Smooth muscle cell (in vitro differentiated cells): ENCODE results near the gene TOGARAM2. TPM values are rescaled to one million over a fixed set of nuclear protein-coding genes. Genes with fewer than 3 reads are reported as not detected.

ENCODE experiments used
- DNase-seq: peaks from one replicate; lab custom pipeline; 2025; ENCODE audit not compliant: unreplicated experiment; lab: John Stamatoyannopoulos, UW
- H2AFZ ChIP-seq: fragments of 200-600 bp; sonication (generic); 2 replicates; pipeline ENCODE4 v1.6.0; 2016; ENCODE audit warnings: antibody characterized with exemption, low read depth, mild to moderate bottlenecking
- H3F3A ChIP-seq: fragments of 200-600 bp; sonication (generic); 2 replicates; pipeline ENCODE4 v1.6.0; 2017; ENCODE audit warnings: antibody characterized with exemption, low read depth
- H3K27ac ChIP-seq: fragments of 200-600 bp; sonication (generic); 2 replicates; pipeline ENCODE4 v1.5.1; 2016; ENCODE audit warnings: low read depth, mild to moderate bottlenecking
- H3K27me3 ChIP-seq: fragments of 200-600 bp; sonication (generic); 2 replicates; pipeline ENCODE4 v1.6.1; 2016; ENCODE audit warnings: low read depth, mild to moderate bottlenecking
- H3K36me3 ChIP-seq: fragments of 200-600 bp; sonication (generic); 2 replicates; pipeline ENCODE4 v1.5.1; 2016; ENCODE audit warnings: low read depth
- H3K4me1 ChIP-seq: fragments of 200-600 bp; sonication (generic); 2 replicates; pipeline ENCODE4 v1.5.1; 2016; ENCODE audit warnings: low read depth
- H3K4me2 ChIP-seq: fragments of 200-600 bp; sonication (generic); 2 replicates; pipeline ENCODE4 v1.6.0; 2016; ENCODE audit warnings: mild to moderate bottlenecking
- H3K4me3 ChIP-seq: fragments of 200-600 bp; sonication (generic); 2 replicates; pipeline ENCODE4 v1.5.1; 2016; ENCODE audit warnings: mild to moderate bottlenecking
- H3K79me2 ChIP-seq: fragments of 200-600 bp; sonication (generic); 2 replicates; pipeline ENCODE4 v1.6.0; 2016; ENCODE audit warnings: low read depth, mild to moderate bottlenecking
- H3K9ac ChIP-seq: fragments of 200-600 bp; sonication (generic); 2 replicates; pipeline ENCODE4 v1.6.0; 2016; ENCODE audit warnings: low read depth
- H3K9me3 ChIP-seq: fragments of 200-600 bp; sonication (generic); replicated peaks from 2 replicates; pipeline ENCODE4 v1.5.1; 2016; ENCODE audit warnings: low read depth
- H4K20me1 ChIP-seq: fragments of 200-600 bp; sonication (generic); 2 replicates; pipeline ENCODE4 v1.6.0; 2016; ENCODE audit warnings: low read depth
- WGBS: methylation state at CpG from one replicate; pipeline ENCODE4 v1.1.7; 2016; ENCODE audit warnings: low lambda C conversion rate; 5-methylcytosine and 5-hydroxymethylcytosine counted together
- polyA plus RNA-seq: library from polyadenylated mRNA; unstranded; fragments of >200 nt; fragmentation: Nextera tagmentation; extraction: Ambion mirVana; gene quantifications from 2 replicates; pipeline ENCODE4 v1.2.1, GENCODE V29; 2016
- total RNA-seq: library from RNA; depleted of rRNA; stranded (reverse); fragments of >200 nt; gene quantifications from 2 replicates; pipeline ENCODE4 v1.2.3, GENCODE V29; 2014
- TF ChIP-seq, protein P1 (sequence below): fragments of 200-600 bp; sonication (generic); IDR thresholded peaks from 2 replicates; pipeline ENCODE4 v1.5.1; 2017; ENCODE audit warnings: borderline replicate concordance, mild to moderate bottlenecking, antibody characterized with exemption; ENCODE audit not compliant: insufficient read depth, poor library complexity, severe bottlenecking

The TOGARAM2 gene
- total and polyA plus RNA-seq, 2 experiments from 2014 or later: 0.72 to 1.1 TPM

DNA sequence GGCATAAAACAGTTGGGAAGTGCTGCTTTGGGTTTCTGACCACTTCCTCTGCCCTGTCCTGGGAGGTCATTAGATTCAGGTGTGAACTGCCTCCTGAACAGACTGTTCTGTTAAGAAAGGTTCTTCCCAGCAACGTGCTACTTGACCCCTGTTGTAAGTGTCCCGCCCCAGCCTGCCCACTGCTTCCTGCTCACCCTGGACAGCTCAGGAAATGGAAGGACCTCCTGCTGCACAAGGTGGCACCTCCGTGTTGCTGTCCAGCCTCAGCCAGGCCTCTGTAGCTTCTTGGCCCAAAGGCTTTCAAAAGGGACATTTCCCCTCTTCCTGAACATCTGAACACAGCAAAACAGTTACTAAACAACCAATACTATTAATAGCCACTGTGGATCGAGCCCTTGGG lies 5.3 kb downstream of the TOGARAM2 start:
- no peak overlapping the region for H3K27ac ChIP-seq
- H3K4me2 ChIP-seq: no peak overlapping the region
- no peak overlapping the region for H3K9ac ChIP-seq
- H3K9me3 ChIP-seq: no peaks in the 10 kb centered on the region
- WGBS: 73% methylated on average over 4 of the region's 4 CpGs
- TF ChIP-seq, protein P1, sequence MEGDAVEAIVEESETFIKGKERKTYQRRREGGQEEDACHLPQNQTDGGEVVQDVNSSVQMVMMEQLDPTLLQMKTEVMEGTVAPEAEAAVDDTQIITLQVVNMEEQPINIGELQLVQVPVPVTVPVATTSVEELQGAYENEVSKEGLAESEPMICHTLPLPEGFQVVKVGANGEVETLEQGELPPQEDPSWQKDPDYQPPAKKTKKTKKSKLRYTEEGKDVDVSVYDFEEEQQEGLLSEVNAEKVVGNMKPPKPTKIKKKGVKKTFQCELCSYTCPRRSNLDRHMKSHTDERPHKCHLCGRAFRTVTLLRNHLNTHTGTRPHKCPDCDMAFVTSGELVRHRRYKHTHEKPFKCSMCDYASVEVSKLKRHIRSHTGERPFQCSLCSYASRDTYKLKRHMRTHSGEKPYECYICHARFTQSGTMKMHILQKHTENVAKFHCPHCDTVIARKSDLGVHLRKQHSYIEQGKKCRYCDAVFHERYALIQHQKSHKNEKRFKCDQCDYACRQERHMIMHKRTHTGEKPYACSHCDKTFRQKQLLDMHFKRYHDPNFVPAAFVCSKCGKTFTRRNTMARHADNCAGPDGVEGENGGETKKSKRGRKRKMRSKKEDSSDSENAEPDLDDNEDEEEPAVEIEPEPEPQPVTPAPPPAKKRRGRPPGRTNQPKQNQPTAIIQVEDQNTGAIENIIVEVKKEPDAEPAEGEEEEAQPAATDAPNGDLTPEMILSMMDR: no peak
- no peak for DNase-seq
- no peak overlapping the region for H3K4me3 ChIP-seq
- H3K27me3 ChIP-seq: no peaks in the 10 kb centered on the region
- no peaks in the 10 kb centered on the region for H3K79me2 ChIP-seq
- H3K36me3 ChIP-seq: no peaks in the 10 kb centered on the region
- no peaks in the 10 kb centered on the region for H4K20me1 ChIP-seq
- H2AFZ ChIP-seq: no peak overlapping the region
- peaks cover under 1% of the 10 kb centered on the region for H3K4me1 ChIP-seq
- no peaks in the 10 kb centered on the region for H3F3A ChIP-seq

DNA sequence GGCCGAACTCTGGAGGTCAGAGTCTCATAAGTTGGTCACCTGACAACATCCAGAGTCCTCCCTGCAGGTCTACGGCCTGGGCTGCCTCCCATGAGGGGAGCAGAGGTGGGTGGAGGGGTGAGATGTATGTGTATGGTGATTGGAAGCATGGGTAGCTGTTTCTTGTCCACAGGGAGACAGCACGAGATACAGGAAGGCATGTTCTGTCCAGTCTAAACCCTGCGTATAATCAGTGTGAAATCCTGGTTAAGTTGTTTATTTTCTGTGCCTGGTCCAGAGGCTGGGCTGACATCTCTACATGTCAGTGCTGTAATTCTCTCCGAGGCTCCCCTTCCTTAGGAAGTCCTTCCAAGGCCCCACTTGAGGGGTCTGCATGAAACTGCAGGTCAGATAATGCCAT lies 8.9 kb downstream of the TOGARAM2 start:
- TF ChIP-seq, protein P1: no peak
- no peak overlapping the region for H3K9ac ChIP-seq
- H3K36me3 ChIP-seq: no peaks in the 10 kb centered on the region
- no peaks in the 10 kb centered on the region for H3K4me1 ChIP-seq
- peak overlapping the region; percentile 50 for H2AFZ ChIP-seq
- no peak overlapping the region for H3K27ac ChIP-seq
- H3K4me2 ChIP-seq: no peak overlapping the region
- WGBS: 41% methylated on average over 5 of the region's 5 CpGs
- DNase-seq: no peak
- H4K20me1 ChIP-seq: no peaks in the 10 kb centered on the region
- no peaks in the 10 kb centered on the region for H3K27me3 ChIP-seq
- no peaks in the 10 kb centered on the region for H3K9me3 ChIP-seq
- H3K4me3 ChIP-seq: no peak overlapping the region
- H3K79me2 ChIP-seq: no peaks in the 10 kb centered on the region
- no peaks in the 10 kb centered on the region for H3F3A ChIP-seq

DNA sequence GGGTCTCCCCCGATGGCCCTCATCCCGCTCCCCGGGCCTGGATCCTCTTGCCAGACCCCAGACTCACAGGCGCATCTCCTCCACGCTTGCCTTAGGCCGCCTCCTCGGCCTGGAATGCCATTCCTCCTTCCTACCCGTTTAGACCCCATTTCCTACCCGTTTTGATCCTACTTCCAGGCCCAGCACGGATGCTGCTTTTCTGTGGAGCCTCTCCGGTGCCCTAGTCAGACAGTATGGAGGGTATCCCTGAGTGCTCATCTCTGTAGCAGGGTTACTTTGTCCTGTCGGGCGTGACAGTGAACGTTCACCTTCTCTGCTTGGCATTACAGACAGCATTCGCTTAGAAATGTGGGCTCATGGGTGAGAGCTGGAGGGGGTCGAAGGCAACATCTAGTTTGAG lies 9.3 kb downstream of the TOGARAM2 start:
- Histone ChIP-seq H4K20me1 (no peaks in the 10 kb centered on the region), H3K9ac (no peak overlapping the region), H3K4me1 (no peaks in the 10 kb centered on the region), H3K9me3 (no peaks in the 10 kb centered on the region), H3K4me2 (no peak overlapping the region), H3K36me3 (no peaks in the 10 kb centered on the region), H2AFZ (no peak overlapping the region), H3K4me3 (no peak overlapping the region), H3K27ac (no peak overlapping the region), H3F3A (no peaks in the 10 kb centered on the region), H3K79me2 (no peaks in the 10 kb centered on the region), H3K27me3 (no peaks in the 10 kb centered on the region)
- WGBS: 77% methylated on average over 16 of the region's 16 CpGs
- TF ChIP-seq, protein P1: no peak
- no peak for DNase-seq

DNA sequence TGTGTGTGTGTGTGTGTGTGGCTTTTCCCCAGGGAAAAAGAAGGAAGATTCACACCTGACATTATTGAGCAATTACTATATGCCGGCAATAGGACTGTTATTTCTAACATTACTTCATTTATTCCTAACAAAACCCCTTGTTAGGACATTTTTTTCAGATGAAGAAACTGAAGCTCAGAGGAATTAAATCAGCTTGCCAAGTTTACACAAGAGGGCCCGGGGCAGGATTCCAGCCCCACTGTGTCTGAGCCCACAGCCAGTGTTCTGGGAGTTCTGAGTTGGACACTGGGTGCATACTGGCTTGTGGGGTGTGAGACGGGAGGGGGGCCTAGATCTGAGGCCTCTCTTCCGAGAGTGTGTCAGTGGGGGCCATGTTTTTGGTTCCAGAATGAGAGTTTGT lies 9.9 kb downstream of the TOGARAM2 start:
- no peaks in the 10 kb centered on the region for H3K9me3 ChIP-seq
- H3K36me3 ChIP-seq: no peaks in the 10 kb centered on the region
- H3K4me3 ChIP-seq: no peak overlapping the region
- WGBS: 48% methylated on average over 4 of the region's 4 CpGs
- no peaks in the 10 kb centered on the region for H3K4me1 ChIP-seq
- peak overlapping the region; percentile 34 for H3K27ac ChIP-seq
- H3K27me3 ChIP-seq: no peaks in the 10 kb centered on the region
- peak overlapping the region; percentile 9 for H3K9ac ChIP-seq
- H3F3A ChIP-seq: no peaks in the 10 kb centered on the region
- no peak for DNase-seq
- H4K20me1 ChIP-seq: no peaks in the 10 kb centered on the region
- no peaks in the 10 kb centered on the region for H3K79me2 ChIP-seq
- H2AFZ ChIP-seq: no peak overlapping the region
- TF ChIP-seq, protein P1: no peak
- peak overlapping the region; percentile 37 for H3K4me2 ChIP-seq
